GM23338 (cell line): ENCODE measurements around the gene DCHS1. TPM values are rescaled to one million over a fixed set of nuclear protein-coding genes. Genes with fewer than 3 reads are reported as not detected.

Source experiments
- ATAC-seq: fragments of 200-7000 bp; cut with Tn5 transposase; 3 replicates; pipeline ENCODE4 v1.9.1; 2020
- DNase-seq: peaks from one replicate; pipeline ENCODE4 v3.0.0-alpha.2; 2015; ENCODE audit warnings: low spot score
- H2AFZ ChIP-seq: fragments of 200-600 bp; sonication (generic); 2 replicates; pipeline ENCODE4 v1.8.0; 2016; ENCODE audit warnings: antibody characterized with exemption, mild to moderate bottlenecking, moderate library complexity
- H3F3A ChIP-seq: fragments of 200-600 bp; sonication (generic); replicated peaks from 2 replicates; pipeline ENCODE4 v1.8.0; 2017; ENCODE audit warnings: antibody characterized with exemption, mixed run types, low read depth
- H3K27ac ChIP-seq: fragments of 200-600 bp; sonication (generic); 2 replicates; pipeline ENCODE4 v1.6.1; 2016; ENCODE audit warnings: low read depth
- H3K27me3 ChIP-seq: fragments of 200-600 bp; sonication (generic); 2 replicates; pipeline ENCODE4 v1.8.0; 2016; ENCODE audit warnings: mild to moderate bottlenecking, mixed run types, moderate library complexity; ENCODE audit not compliant: insufficient read depth
- H3K36me3 ChIP-seq: fragments of 200-600 bp; sonication (generic); 2 replicates; pipeline ENCODE4 v1.8.0; 2016; ENCODE audit warnings: mild to moderate bottlenecking; ENCODE audit not compliant: insufficient read depth
- H3K4me1 ChIP-seq: fragments of 200-600 bp; sonication (generic); 2 replicates; pipeline ENCODE4 v1.8.0; 2016; ENCODE audit warnings: mild to moderate bottlenecking, moderate library complexity; ENCODE audit not compliant: insufficient read depth
- H3K4me2 ChIP-seq: fragments of 200-600 bp; sonication (generic); 2 replicates; pipeline ENCODE4 v1.7.1; 2017; ENCODE audit warnings: mixed run types
- H3K4me3 ChIP-seq: fragments of 200-600 bp; sonication (generic); 2 replicates; pipeline ENCODE4 v1.6.1; 2016; ENCODE audit warnings: mixed run types
- H3K79me2 ChIP-seq: fragments of 200-600 bp; sonication (generic); replicated peaks from 2 replicates; pipeline ENCODE4 v1.8.0; 2017; ENCODE audit warnings: mild to moderate bottlenecking; ENCODE audit not compliant: insufficient read depth
- H3K9me2 ChIP-seq: fragments of 200-600 bp; sonication (generic); 2 replicates; pipeline ENCODE4 v1.8.0; 2017; ENCODE audit not compliant: insufficient read depth
- H4K20me1 ChIP-seq: fragments of 200-600 bp; sonication (generic); replicated peaks from 2 replicates; pipeline ENCODE4 v1.8.0; 2017; ENCODE audit warnings: mild to moderate bottlenecking; ENCODE audit not compliant: insufficient read depth
- H3K27ac Mint-ChIP-seq: 2 replicates; pipeline ENCODE4 v1.8.0; 2020; ENCODE audit warnings: inconsistent platforms, mild to moderate bottlenecking, moderate library complexity, mixed read lengths
- H3K27me3 Mint-ChIP-seq: 3 replicates; pipeline ENCODE4 v1.8.0; 2022; ENCODE audit warnings: low read depth, mild to moderate bottlenecking, moderate library complexity, mixed read lengths, inconsistent platforms; ENCODE audit not compliant: insufficient read depth, poor library complexity
- H3K36me3 Mint-ChIP-seq: 3 replicates; pipeline ENCODE4 v1.8.0; 2021; ENCODE audit warnings: low read depth, mild to moderate bottlenecking, inconsistent platforms, moderate library complexity, mixed read lengths
- H3K4me1 Mint-ChIP-seq: 3 replicates; pipeline ENCODE4 v1.8.0; 2020; ENCODE audit warnings: mild to moderate bottlenecking, inconsistent platforms, mixed read lengths
- H3K4me3 Mint-ChIP-seq: 3 replicates; pipeline ENCODE4 v1.8.0; 2021; ENCODE audit warnings: moderate library complexity, mild to moderate bottlenecking, inconsistent platforms, mixed read lengths
- H3K9me3 Mint-ChIP-seq: 3 replicates; pipeline ENCODE4 v1.8.0; 2020; ENCODE audit warnings: moderate library complexity, mild to moderate bottlenecking, inconsistent platforms, mixed read lengths
- CREB1 ChIP-seq: fragments of 250-450 bp; sonication (Bioruptor Pico); IDR thresholded peaks from 2 replicates; pipeline ENCODE4 v1.5.0; 2020; ENCODE audit warnings: low read depth, mild to moderate bottlenecking, moderate library complexity
- CTCF ChIP-seq, 2 experiments: fragments of 200-600 bp in 1 of 2; sonication (generic) in 1 of 2; conservative IDR thresholded peaks; 2 replicates each; pipeline versions ENCODE4 v1.5.1 to v1.6.1; 2016 to 2017; ENCODE audit warnings: antibody characterized with exemption in 2 of 2, low read depth in 2 of 2, mild to moderate bottlenecking in 2 of 2, moderate library complexity in 1 of 2
- ETS1 ChIP-seq: IDR thresholded peaks from 2 replicates; pipeline ENCODE4 v1.6.1; 2016; ENCODE audit warnings: antibody characterized with exemption
- EZH2 ChIP-seq: fragments of 200-600 bp; sonication (generic); IDR thresholded peaks from one replicate; pipeline ENCODE4 v1.8.0; 2017; ENCODE audit warnings: antibody characterized with exemption, mild to moderate bottlenecking, low read depth; ENCODE audit not compliant: unreplicated experiment
- EZH2phosphoT487 ChIP-seq: fragments of 200-600 bp; sonication (generic); IDR thresholded peaks from one replicate; pipeline ENCODE4 v1.8.1; 2018; ENCODE audit warnings: antibody characterized with exemption; ENCODE audit not compliant: unreplicated experiment
- JUNB ChIP-seq: IDR thresholded peaks from one replicate; pipeline ENCODE4 v1.6.1; 2016; ENCODE audit warnings: antibody characterized with exemption; ENCODE audit not compliant: unreplicated experiment
- NANOG ChIP-seq: IDR thresholded peaks from 2 replicates; pipeline ENCODE4 v1.6.1; 2016; ENCODE audit warnings: antibody characterized with exemption, borderline replicate concordance
- POLR2AphosphoS5 ChIP-seq: IDR thresholded peaks from 2 replicates; pipeline ENCODE4 v1.6.1; 2016; ENCODE audit warnings: antibody characterized with exemption, low read depth
- REST ChIP-seq: IDR thresholded peaks from one replicate; pipeline ENCODE4 v1.6.1; 2018; ENCODE audit warnings: antibody characterized with exemption; ENCODE audit not compliant: unreplicated experiment
- STAT1 ChIP-seq: IDR thresholded peaks from one replicate; pipeline ENCODE4 v1.6.1; 2016; ENCODE audit warnings: antibody characterized with exemption; ENCODE audit not compliant: unreplicated experiment
- ZNF114 ChIP-seq: fragments of 250-450 bp; sonication (Bioruptor Pico); IDR thresholded peaks from 2 replicates; pipeline ENCODE4 v1.5.0; 2020; ENCODE audit warnings: mild to moderate bottlenecking, moderate library complexity
- ZNF331 ChIP-seq: fragments of 250-450 bp; sonication (Bioruptor Pico); IDR thresholded peaks from 2 replicates; pipeline ENCODE4 v1.5.0; 2020; ENCODE audit warnings: low read depth, mild to moderate bottlenecking, moderate library complexity
- ZNF462 ChIP-seq: fragments of 250-450 bp; sonication (Bioruptor Pico); IDR thresholded peaks from 2 replicates; pipeline ENCODE4 v1.5.0; 2020; ENCODE audit warnings: mild to moderate bottlenecking, moderate library complexity
- polyA plus RNA-seq: library from polyadenylated mRNA; unstranded; fragments of >200 nt; fragmentation: Nextera tagmentation; extraction: Ambion mirVana; gene quantifications from 2 replicates; pipeline ENCODE4 v1.2.1, GENCODE V29; 2016
- total RNA-seq: library from RNA; depleted of rRNA; stranded (reverse); fragments of >200 nt; shearing (Covaris generic); gene quantifications from 2 replicates; pipeline ENCODE4 v1.2.3, GENCODE V29; 2014

Gene DCHS1
- total and polyA plus RNA-seq, 2 experiments from 2014 or later = 2.3 to 20.7 TPM

- H3K27ac Mint-ChIP-seq = no peak overlapping the region
- peaks cover 10% of the 10 kb centered on the region for H3K4me1 Mint-ChIP-seq
- Histone ChIP-seq H3K36me3 (no peaks in the 10 kb centered on the region), H3K9me2 (0 out of 2 replicates have a peak, but pooled peaks cover 5% of the 10 kb centered on the region), H2AFZ (no peak overlapping the region), H3K79me2 (no peaks in the 10 kb centered on the region), H3K27me3 (peaks cover 36% of the 10 kb centered on the region), H3K27ac (no peak overlapping the region), H3K4me3 (no peak overlapping the region), H3F3A (peaks cover 10% of the 10 kb centered on the region; the same call in 1 of the 2 replicates), H3K4me1 (peaks cover 8% of the 10 kb centered on the region), H3K4me2 (no peak overlapping the region), H4K20me1 (no peaks in the 10 kb centered on the region)
- TF ChIP-seq ETS1 (no peak), REST (no peak), CREB1 (no peak), ZNF462 (CRISPR knock-in tag) (no peak), STAT1 (no peak), ZNF114 (CRISPR knock-in tag) (no peak), JUNB (no peak), EZH2 (no peak), EZH2phosphoT487 (no peak), ZNF331 (CRISPR knock-in tag) (no peak), NANOG (no peak), CTCF (conservative IDR thresholded peaks at IDR 0.05; ENCODE audit: low read depth in 2 of 2) (no peak), POLR2AphosphoS5 (no peak)
- H3K27me3 Mint-ChIP-seq = peaks cover 16% of the 10 kb centered on the region
- H3K4me3 Mint-ChIP-seq = no peak overlapping the region
- H3K36me3 Mint-ChIP-seq = no peaks in the 10 kb centered on the region
- ATAC-seq (no peak), DNase-seq (no peak)
- no peaks in the 10 kb centered on the region for H3K9me3 Mint-ChIP-seq
Observed at GRCh38 chr11:6660712-6661111, 5.1 kb upstream of the DCHS1 start.
